ENCODE data around the gene GDF11. TPM values are rescaled to one million over a fixed set of nuclear protein-coding genes. Genes with fewer than 3 reads are reported as not detected.

GDF11 gene
- total and polyA plus RNA-seq, 2 donors = 5.6 to 11.0 TPM

DNA sequence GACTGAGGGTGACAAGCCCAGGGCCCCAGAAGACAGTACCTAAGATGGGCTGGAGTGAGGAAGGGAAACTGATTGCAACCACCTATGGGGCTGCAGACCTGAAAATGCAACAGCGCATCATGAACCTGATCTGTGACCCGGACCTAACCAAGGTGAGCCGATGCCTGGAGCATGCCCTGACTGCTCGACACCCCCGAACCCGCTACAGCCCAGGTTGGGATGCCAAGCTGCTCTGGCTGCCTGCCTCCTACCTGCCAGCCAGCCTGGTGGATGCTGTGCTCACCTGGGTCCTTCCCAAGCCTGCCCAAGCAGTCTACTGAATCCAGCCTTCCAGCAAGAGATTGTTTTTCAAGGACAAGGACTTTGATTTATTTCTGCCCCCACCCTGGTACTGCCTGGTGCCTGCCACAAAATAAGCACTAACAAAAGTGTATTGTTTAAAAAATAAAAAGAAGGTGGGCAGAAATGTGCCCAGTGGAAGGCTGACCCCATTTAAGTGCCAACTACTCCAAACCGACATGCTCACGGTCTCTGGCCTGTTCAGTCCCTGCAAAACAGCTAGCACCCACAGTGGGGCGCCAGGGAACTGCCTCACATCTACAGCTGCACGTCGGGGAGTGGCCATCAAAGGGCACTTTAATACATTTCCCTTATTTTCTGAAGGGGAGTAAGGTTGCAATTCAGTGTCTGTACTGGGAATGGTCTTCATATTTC is 18.5 kb upstream of the GDF11 start:
- WGBS = 56% methylated on average over 11 of the region's 11 CpGs
- Histone ChIP-seq H3K4me1 (ENCODE audit: insufficient read depth) (no peaks in the 10 kb centered on the region), H3K4me3 (ENCODE audit: low read depth, low read length) (no peak overlapping the region), H3K36me3 (ENCODE audit: insufficient read depth) (no peaks in the 10 kb centered on the region), H3K27ac (ENCODE audit: low read depth) (no peak overlapping the region)
- DNase-seq (ENCODE audit: extremely low spot score) = no peak

DNA sequence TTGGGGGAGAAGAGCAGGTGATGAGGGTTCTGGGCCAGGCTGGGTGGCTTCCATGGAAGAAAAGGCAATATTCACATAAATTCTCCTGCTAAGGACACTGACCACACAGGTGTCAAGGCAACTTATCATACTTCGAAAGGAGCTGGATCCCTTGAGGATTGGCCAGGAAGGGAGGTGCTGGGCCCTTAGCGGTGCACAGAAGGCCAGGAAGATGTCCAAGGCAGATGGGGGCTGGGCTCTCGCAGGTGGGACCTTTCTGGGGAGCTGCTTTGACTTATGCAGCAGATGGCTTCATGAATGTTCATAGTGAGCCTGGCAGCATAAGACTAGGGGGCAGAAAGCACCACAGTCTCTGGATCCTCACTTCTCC is 18.0 kb upstream of the GDF11 start:
- no peak overlapping the region for H3K27ac ChIP-seq (ENCODE audit: low read depth)
- no peaks in the 10 kb centered on the region for H3K36me3 ChIP-seq (ENCODE audit: insufficient read depth)
- no peaks in the 10 kb centered on the region for H3K4me1 ChIP-seq (ENCODE audit: insufficient read depth)
- no peak for DNase-seq (ENCODE audit: extremely low spot score)
- H3K4me3 ChIP-seq (ENCODE audit: low read depth, low read length) = no peak overlapping the region
- 46% methylated on average over 3 of the region's 3 CpGs for WGBS

DNA sequence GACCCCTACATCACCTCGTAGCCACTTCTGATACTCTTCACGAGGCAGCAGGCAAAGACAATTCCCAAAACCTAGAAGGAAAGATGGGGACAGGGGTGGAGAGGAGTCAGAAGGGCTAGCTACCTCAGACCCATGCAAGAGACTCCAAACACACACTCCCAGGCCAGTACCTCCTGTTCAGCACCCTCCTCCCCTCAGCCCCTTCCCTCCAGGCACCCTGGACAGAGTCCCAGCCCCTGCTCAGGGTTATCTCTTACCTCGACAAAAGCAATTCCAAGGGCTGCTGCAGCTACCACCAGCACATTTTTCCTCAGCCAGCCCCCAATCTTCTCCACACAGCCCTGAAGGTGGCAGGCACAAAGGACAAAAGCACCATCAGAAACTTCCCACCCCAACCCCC is 17.4 kb upstream of the GDF11 start:
- WGBS = 54% methylated on average over 3 of the region's 3 CpGs
- no peak overlapping the region for H3K4me3 ChIP-seq (ENCODE audit: low read depth, low read length)
- H3K36me3 ChIP-seq (ENCODE audit: insufficient read depth) = no peaks in the 10 kb centered on the region
- H3K27ac ChIP-seq (ENCODE audit: low read depth) = no peak overlapping the region
- no peak for DNase-seq (ENCODE audit: extremely low spot score)
- no peaks in the 10 kb centered on the region for H3K4me1 ChIP-seq (ENCODE audit: insufficient read depth)

DNA sequence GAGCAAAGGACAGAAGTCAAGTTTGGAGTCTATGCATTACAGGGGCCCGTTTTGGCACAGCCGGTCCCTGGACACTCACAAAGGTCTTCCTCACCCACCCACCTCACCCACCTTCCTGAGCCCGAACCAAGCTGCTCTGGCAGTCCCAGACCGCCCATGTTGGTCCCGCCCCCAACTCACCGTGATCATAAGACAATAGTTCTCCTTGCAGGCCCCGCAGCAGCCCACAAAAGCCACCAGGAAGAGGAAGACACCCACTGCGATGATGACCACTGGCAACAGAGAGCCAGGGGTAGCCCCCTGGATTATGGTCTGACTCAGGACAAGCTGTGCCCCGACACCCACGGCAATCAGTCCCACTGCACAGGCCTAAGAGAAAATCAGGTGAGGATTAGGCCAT is 16.0 kb upstream of the GDF11 start:
- H3K27ac ChIP-seq (ENCODE audit: low read depth) = no peak overlapping the region
- no peaks in the 10 kb centered on the region for H3K4me1 ChIP-seq (ENCODE audit: insufficient read depth)

DNA sequence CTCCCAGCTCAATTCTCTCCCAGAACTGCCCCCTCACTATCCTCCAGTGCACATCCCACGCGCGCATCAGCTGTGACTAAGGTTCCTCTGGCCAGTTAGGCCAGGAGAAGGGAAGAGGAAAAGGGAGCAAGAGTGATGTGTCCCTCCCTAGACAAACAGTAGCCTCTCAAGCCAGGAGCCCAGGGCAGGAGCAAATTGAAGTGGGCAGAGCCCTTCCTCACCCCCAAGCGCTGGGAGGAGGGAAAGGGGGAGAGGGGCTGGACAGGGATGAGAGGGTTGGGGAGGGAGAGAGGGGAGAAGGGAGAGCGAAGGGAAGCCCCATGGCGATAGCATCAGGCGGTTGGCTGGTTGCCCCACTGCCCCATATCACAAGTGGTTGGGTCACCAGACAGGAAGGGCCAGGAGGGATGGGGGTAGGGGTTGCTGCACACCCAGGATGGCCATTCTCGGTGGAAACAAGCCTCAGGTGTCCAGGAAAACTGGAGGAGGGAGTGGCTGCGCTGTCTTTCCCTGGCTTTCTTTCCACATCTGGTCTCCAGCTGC is 15.2 kb upstream of the GDF11 start:
- H3K36me3 ChIP-seq (ENCODE audit: insufficient read depth) = no peaks in the 10 kb centered on the region
- no peak for DNase-seq (ENCODE audit: extremely low spot score)
- peak overlapping the region; percentile 94 for H3K27ac ChIP-seq (ENCODE audit: low read depth)
- peak overlapping the region; percentile 68 for H3K4me3 ChIP-seq (ENCODE audit: low read depth, low read length)
- H3K4me1 ChIP-seq (ENCODE audit: insufficient read depth) = no peaks in the 10 kb centered on the region
- 9% methylated on average over 9 of the region's 9 CpGs for WGBS

More for the DNA sequence above, 16.0 kb upstream of the GDF11 start:
- H3K36me3 ChIP-seq (ENCODE audit: insufficient read depth) = no peaks in the 10 kb centered on the region
- DNase-seq (ENCODE audit: extremely low spot score) = no peak
- 49% methylated on average over 10 of the region's 10 CpGs for WGBS
- no peak overlapping the region for H3K4me3 ChIP-seq (ENCODE audit: low read depth, low read length)

DNA sequence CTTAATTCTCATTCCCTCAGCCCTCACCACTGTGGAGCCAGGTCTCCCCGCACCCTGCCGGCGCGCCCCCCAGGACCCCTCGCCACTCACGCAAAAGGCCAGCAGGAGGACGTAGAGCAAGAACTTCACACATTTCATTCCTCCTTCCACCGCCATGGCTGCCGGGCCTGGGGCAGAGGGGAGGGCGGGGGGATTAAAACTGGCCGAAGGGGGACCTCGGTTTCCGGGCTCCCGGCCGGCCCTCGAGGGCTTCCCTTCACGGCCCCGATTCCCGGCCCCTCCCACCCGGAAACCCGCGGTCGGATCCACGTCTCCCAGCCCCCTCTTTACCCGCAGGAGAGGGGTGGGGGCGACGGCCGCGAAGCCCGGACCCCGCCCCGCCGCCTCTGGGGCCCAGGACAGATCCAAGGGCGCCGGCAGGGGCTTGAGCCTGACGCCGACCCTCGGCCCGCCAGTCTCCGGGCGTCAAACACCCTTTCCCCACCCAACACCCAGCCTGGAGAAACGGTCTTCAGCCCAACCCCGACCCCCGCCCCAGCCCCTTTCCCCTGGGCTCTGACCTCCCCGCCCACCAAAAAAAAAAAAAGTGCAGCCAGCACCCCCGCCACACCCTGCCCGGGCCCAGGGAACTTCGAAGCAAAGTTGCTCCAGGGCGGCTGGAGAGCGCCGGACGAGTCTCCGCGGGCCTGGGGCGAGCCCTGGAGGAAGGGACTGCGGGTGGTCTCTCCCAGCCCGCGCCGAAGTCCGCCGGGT is 14.6 kb upstream of the GDF11 start:
- Histone ChIP-seq H3K36me3 (ENCODE audit: insufficient read depth) (no peaks in the 10 kb centered on the region), H3K4me3 (ENCODE audit: low read depth, low read length) (peak overlapping the region; percentile 68), H3K4me1 (ENCODE audit: insufficient read depth) (no peaks in the 10 kb centered on the region), H3K27ac (ENCODE audit: low read depth) (peak overlapping the region; percentile 94)
- under 1% methylated on average over 61 of the region's 61 CpGs for WGBS
- no peak for DNase-seq (ENCODE audit: extremely low spot score)

DNA sequence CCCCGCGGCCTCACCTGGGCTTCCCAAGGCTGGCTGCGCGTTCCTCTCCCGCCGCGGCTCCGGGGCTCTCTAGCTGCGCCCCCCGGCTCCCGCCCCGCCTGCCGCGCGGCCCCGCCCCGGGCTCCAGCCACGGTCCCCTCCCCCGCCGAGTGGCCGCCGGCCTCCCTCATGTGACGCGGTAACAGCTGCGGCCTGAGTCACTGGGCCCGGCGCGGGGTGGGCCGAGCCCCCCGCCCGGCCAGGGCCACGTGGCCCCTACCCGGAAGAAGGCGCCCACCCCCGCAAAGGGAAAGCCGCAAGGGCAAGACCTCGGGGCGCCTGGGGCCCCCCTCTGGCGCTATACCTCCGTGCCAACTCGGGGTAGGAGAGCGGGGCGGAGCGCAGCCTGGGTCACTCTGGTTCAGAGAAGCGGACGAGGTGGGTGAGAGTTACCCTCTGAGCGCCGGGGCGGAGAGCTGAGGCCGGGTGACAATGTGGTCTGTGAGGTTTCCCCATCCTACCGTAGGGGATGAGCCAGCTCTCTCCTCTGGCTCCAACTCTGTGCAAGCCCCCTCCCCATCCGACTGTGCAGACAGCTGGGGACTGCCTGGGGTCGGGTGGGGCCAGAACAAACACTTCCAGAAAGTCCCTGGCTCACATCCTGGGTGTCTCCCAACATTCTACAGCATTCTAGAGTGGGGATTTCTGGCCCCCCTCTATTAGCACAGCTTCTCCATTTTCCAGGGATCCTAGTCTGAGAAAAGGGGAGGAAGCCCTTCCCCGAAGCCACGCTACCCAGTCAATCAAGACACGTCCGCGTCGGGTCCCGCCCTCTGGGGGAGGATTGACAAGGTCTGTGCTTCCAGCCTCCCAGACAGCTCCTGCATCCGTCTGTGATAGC is 13.7 kb upstream of the GDF11 start, which contains the start of gene CD63:
Gene CD63, minus strand, starts transcription at position 71 of the 880 bp plus-strand sequence. CDS start 668 bp downstream, outside the sequence.
- H3K4me1 ChIP-seq (ENCODE audit: insufficient read depth) = no peaks in the 10 kb centered on the region
- under 1% methylated on average over 61 of the region's 61 CpGs for WGBS
- no peaks in the 10 kb centered on the region for H3K36me3 ChIP-seq (ENCODE audit: insufficient read depth)
- peak within 1 kb of the TSS; percentile 94 for H3K27ac ChIP-seq (ENCODE audit: low read depth)
- peak; percentile 90 for DNase-seq (ENCODE audit: extremely low spot score)
- peak within 1 kb of the TSS; percentile 68 for H3K4me3 ChIP-seq (ENCODE audit: low read depth, low read length)

DNA sequence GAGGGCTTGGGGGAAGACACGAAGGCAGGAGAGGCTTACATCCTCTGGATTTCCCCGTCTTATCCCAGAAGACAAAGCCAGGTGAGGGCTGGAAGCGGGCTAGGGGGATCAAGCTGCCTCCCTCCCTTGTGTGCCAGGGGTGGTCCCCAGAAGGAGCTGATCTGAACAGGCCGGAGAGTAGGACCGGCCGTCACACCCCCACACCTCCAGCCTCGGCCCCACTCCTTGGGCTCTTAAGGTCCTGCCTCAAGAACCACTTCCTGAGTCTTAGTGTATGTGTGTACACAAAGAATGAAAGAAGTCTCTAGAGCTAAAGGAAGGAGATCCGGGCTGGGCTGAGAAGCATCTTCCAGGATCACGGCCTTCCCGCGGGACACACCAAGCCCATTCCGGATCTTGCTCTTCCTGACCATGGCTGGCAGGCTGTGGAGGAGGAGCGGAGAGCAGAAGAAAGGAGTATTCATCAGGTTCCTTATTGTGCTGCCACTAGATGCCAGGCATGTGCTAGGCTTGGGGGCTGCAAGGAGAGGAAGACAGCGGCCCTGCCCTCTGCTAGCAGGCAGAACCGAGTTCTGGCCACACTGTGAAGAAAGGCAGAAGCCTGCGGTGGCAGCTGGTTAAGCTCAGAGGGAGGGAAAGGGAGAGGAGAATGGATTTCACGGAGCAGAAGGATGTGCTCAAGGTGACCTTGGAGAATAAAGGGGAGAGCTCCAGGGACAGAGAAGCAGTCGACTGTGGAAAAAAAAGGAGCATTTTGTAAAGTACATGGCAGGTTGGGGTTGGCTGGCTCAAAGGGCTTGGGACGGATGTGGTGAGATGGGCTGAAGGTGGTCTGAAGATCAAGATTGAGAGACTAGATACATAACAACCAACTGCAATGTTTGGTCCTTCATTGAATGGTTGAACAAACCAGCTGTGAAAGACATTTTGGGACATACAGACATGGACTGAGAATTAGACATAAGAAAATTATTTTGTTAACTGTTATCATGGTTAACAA is 12.8 kb upstream of the GDF11 start:
- Histone ChIP-seq H3K4me1 (ENCODE audit: insufficient read depth) (no peaks in the 10 kb centered on the region), H3K36me3 (ENCODE audit: insufficient read depth) (no peaks in the 10 kb centered on the region), H3K4me3 (ENCODE audit: low read depth, low read length) (peak overlapping the region; percentile 68), H3K27ac (ENCODE audit: low read depth) (peak overlapping the region; percentile 93)
- no peak for DNase-seq (ENCODE audit: extremely low spot score)
- WGBS = 5% methylated on average over 19 of the region's 19 CpGs

DNA sequence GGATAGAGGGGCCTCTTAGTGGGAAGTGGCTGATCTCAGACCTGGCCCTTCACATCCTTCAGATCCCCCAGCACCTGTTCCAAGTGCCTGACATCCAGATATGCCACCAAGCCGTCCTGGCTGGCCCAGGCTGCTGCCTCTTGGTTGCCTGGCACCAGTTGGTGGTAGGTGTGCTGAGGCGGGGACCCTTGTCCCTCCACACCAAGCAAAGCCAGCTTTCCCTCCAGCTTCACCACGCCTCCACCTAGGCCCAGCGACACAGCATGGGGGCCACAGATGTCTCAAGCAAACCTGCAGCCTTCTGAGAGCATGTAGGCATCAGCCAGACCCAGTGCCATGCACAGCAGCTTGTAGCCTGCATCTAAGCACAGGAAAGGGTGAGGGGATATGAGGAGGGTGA is 10.6 kb upstream of the GDF11 start:
- H3K36me3 ChIP-seq (ENCODE audit: insufficient read depth) = no peaks in the 10 kb centered on the region
- no peak overlapping the region for H3K27ac ChIP-seq (ENCODE audit: low read depth)
- DNase-seq (ENCODE audit: extremely low spot score) = no peak
- no peak overlapping the region for H3K4me3 ChIP-seq (ENCODE audit: low read depth, low read length)
- 82% methylated on average over 4 of the region's 4 CpGs for WGBS
- H3K4me1 ChIP-seq (ENCODE audit: insufficient read depth) = no peaks in the 10 kb centered on the region

DNA sequence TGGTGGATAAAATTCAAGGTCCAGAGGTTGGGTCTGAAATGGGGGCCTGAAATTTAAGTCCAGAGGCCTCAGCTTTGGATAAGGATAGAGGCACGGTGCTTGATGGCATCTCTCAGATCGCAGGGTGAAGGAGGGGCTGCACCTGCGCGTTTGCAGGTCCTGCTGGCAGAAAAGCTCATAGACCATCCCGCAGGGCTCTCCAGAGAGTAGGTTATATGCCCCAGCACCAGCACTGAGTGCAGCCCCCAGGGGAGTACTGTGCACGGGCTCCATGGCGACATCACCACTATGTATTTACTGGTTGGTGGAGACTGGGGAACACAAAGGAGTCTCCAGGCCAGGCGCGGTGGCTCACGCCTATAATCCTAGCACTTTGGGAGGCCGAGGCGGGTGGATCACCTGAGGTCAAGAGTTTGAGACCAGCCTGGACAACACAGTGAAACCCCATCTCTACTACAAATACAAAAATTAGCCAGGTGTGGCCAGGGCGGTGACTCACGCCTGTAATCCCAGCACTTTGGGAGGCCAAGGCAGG is 9.8 kb upstream of the GDF11 start:
- H3K4me3 ChIP-seq (ENCODE audit: low read depth, low read length) = no peak overlapping the region
- no peak for DNase-seq (ENCODE audit: extremely low spot score)
- H3K4me1 ChIP-seq (ENCODE audit: insufficient read depth) = no peaks in the 10 kb centered on the region
- H3K27ac ChIP-seq (ENCODE audit: low read depth) = no peak overlapping the region
- WGBS = 89% methylated on average over 14 of the region's 14 CpGs
- H3K36me3 ChIP-seq (ENCODE audit: insufficient read depth) = no peaks in the 10 kb centered on the region

DNA sequence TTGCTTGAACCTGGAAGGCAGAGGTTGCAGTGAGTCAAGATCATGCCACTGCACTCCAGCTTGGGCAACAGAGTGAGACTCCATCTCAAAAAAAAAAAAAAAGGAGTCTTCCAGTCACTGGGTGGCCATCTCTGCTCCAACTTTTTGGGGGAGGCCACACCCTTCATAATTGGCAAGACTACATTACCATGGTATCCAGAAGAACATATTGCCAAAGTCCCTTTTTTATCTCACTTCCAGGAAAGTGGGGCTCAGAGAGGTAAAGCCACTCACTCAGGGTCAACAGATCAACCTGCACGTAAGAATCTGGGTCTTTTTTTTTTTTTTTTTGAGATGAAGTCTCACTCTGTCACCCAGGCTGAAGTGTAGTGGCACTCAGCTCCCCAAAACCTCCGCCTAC is 9.1 kb upstream of the GDF11 start:
- no peak overlapping the region for H3K4me3 ChIP-seq (ENCODE audit: low read depth, low read length)
- DNase-seq (ENCODE audit: extremely low spot score) = no peak
- WGBS = 87% methylated on average over 2 of the region's 2 CpGs
- H3K36me3 ChIP-seq (ENCODE audit: insufficient read depth) = no peaks in the 10 kb centered on the region
- no peak overlapping the region for H3K27ac ChIP-seq (ENCODE audit: low read depth)
- no peaks in the 10 kb centered on the region for H3K4me1 ChIP-seq (ENCODE audit: insufficient read depth)

DNA sequence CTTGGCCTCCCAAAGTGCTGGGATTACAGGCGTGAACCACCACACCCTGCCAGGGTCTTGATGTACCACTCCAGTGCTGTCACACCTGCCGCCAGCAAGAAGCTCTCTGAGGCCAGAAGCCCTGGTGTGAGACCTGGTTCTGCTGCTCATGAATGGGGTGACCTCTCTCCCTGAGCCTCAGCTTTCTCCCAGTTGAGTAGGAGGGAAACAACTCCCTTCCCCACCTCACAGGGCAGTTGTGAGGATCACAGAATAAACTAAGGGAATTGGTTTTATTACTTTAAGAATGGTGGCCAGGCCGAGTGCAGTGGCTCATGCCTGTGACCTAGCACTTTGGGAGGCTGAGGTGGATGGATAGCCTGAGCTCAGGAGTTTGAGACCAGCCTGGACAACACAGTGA is 8.3 kb upstream of the GDF11 start:
- no peak for DNase-seq (ENCODE audit: extremely low spot score)
- Histone ChIP-seq H3K36me3 (ENCODE audit: insufficient read depth) (no peaks in the 10 kb centered on the region), H3K27ac (ENCODE audit: low read depth) (no peak overlapping the region), H3K4me3 (ENCODE audit: low read depth, low read length) (no peak overlapping the region), H3K4me1 (ENCODE audit: insufficient read depth) (no peaks in the 10 kb centered on the region)
- WGBS = 92% methylated on average over 3 of the region's 3 CpGs

All from urinary bladder (tissue), 4 donors.